ACHN (cell line): ENCODE measurements around the gene CIB1.
"Not testable (repeated sequence)": the region's sequence is repeated elsewhere in the genome, so short reads cannot be mapped to it uniquely, and the experiment has no call there.

Experiments used
- DNase-seq: peaks from one replicate; pipeline ENCODE4 v3.0.0-alpha.2; 2015
- in situ Hi-C: cut with HindIII; loops from 2 replicates; pipeline ENCODE4 v1.10.0; 2017; ENCODE audit warnings: low sequenced_read_pairs, low pct_ligation_motif_present, low pct_unique_long_range_greater_than_20kb

Gene CIB1

GRCh38 chr15:90233387-90234095 is at the start of gene CIB1:
Gene CIB1, minus strand, starts transcription at chr15:90233941. Its CDS starts 56 bp downstream, at chr15:90233885.
- peak; percentile 94 for DNase-seq
- in situ Hi-C loops = no loop called here

GRCh38 chr15:90281637-90282036 is 47.9 kb upstream of the CIB1 start:
- in situ Hi-C loops, DNase-seq: not testable (repeated sequence)

- in situ Hi-C loops, DNase-seq: not testable (repeated sequence)
These were observed 47.0 kb upstream of the CIB1 start for GRCh38 chr15:90280743-90281142.

GRCh38 chr15:90278467-90278866 is 44.7 kb upstream of the CIB1 start:
- DNase-seq, in situ Hi-C loops: not testable (repeated sequence)

GRCh38 chr15:90271459-90272166 is 37.9 kb upstream of the CIB1 start:
- in situ Hi-C loops = no loop called here
- DNase-seq = no peak

- in situ Hi-C loops = no loop called here
These were observed 36.9 kb upstream of the CIB1 start for GRCh38 chr15:90270502-90271150.

GRCh38 chr15:90268415-90268814 is 34.7 kb upstream of the CIB1 start:
- DNase-seq = no peak
- in situ Hi-C loops = no loop called here

More at GRCh38 chr15:90270502-90271150, 36.9 kb upstream of the CIB1 start:
- DNase-seq = no peak

- peak; percentile 4 for DNase-seq
- in situ Hi-C loops = no loop called here
These were observed 32.7 kb upstream of the CIB1 start for GRCh38 chr15:90266485-90266884.

GRCh38 chr15:90266061-90266431 is 32.3 kb upstream of the CIB1 start:
- DNase-seq = peak; percentile 40
- in situ Hi-C loops = no loop called here

- DNase-seq = peak; percentile 88
- in situ Hi-C loops = no loop called here
These were observed 31.7 kb upstream of the CIB1 start, which contains the start of gene NGRN for GRCh38 chr15:90265271-90266060. Gene NGRN, plus strand, starts transcription at chr15:90265672. Its CDS starts 41 bp downstream, at chr15:90265713.

GRCh38 chr15:90264671-90265070 is 30.9 kb upstream of the CIB1 start:
- in situ Hi-C loops = no loop called here
- DNase-seq = peak; percentile 41

GRCh38 chr15:90262426-90262825 is 28.7 kb upstream of the CIB1 start:
- no peak for DNase-seq
- in situ Hi-C loops = no loop called here

- peak; percentile 6 for DNase-seq
- in situ Hi-C loops = no loop called here
These were observed 28.1 kb upstream of the CIB1 start for GRCh38 chr15:90261811-90262210.

GRCh38 chr15:90260731-90261130 is 27.0 kb upstream of the CIB1 start:
- DNase-seq, in situ Hi-C loops: not testable (repeated sequence)

GRCh38 chr15:90259524-90259923 is 25.8 kb upstream of the CIB1 start:
- in situ Hi-C loops = no loop called here
- DNase-seq = no peak

GRCh38 chr15:90257776-90258175 is 24.0 kb upstream of the CIB1 start:
- in situ Hi-C loops = no loop called here

GRCh38 chr15:90249203-90249863 is 15.6 kb upstream of the CIB1 start, which contains the start of gene TTLL13:
Gene TTLL13, plus strand, starts transcription at chr15:90249556. Its CDS starts 1,075 bp downstream, at chr15:90250631.
- DNase-seq = peak; percentile 82
- in situ Hi-C loops = no loop called here

More at GRCh38 chr15:90257776-90258175, 24.0 kb upstream of the CIB1 start:
- DNase-seq = no peak

GRCh38 chr15:90248789-90249202 is 15.1 kb upstream of the CIB1 start:
- in situ Hi-C loops = no loop called here
- no peak for DNase-seq
